IPS-20b (cell line): ENCODE measurements around the gene COPS6.
A peak's percentile ranks its signal among the peaks of the same experiment; 100 is the strongest.
"Not testable (repeated sequence)": the region's sequence is repeated elsewhere in the genome, so short reads cannot be mapped to it uniquely, and the experiment has no call there.

Source experiments
- H3K27ac ChIP-seq: one replicate; pipeline ENCODE4 v1.5.1; 2013; ENCODE audit warnings: low read length
- H3K27me3 ChIP-seq: 2 replicates; pipeline ENCODE4 v1.6.1; 2013; ENCODE audit warnings: mild to moderate bottlenecking, low read length, inconsistent platforms; ENCODE audit not compliant: insufficient read depth
- H3K36me3 ChIP-seq: 2 replicates; pipeline ENCODE4 v1.6.1; 2013; ENCODE audit warnings: low read depth, mild to moderate bottlenecking, inconsistent platforms, low read length, moderate library complexity; ENCODE audit not compliant: insufficient read depth
- H3K4me1 ChIP-seq: 2 replicates; pipeline ENCODE4 v1.6.1; 2013; ENCODE audit warnings: mild to moderate bottlenecking, control low read depth, inconsistent platforms, low read length, moderate library complexity; ENCODE audit not compliant: insufficient read depth
- H3K4me3 ChIP-seq: 2 replicates; pipeline ENCODE4 v1.5.1; 2013; ENCODE audit warnings: mild to moderate bottlenecking, low read length, inconsistent platforms
- H3K9ac ChIP-seq: 2 replicates; pipeline ENCODE4 v1.6.1; 2013; ENCODE audit warnings: low read depth, mild to moderate bottlenecking, inconsistent platforms, low read length, moderate library complexity
- H3K9me3 ChIP-seq: 2 replicates; pipeline ENCODE4 v1.6.1; 2013; ENCODE audit warnings: mild to moderate bottlenecking, low read depth, low read length, inconsistent platforms; ENCODE audit not compliant: insufficient read depth

The COPS6 gene

GRCh38 chr7:100122067-100122466 lies 33.3 kb downstream of the COPS6 start:
- Histone ChIP-seq H3K9ac (no peak overlapping the region), H3K4me3 (no peak overlapping the region), H3K27me3 (no peaks in the 10 kb centered on the region), H3K36me3 (0 out of 2 replicates have a peak, but pooled peaks cover 6% of the 10 kb centered on the region), H3K4me1 (0 out of 2 replicates have a peak, but pooled peaks cover 5% of the 10 kb centered on the region), H3K27ac (no peak overlapping the region), H3K9me3 (no peaks in the 10 kb centered on the region)

DNA sequence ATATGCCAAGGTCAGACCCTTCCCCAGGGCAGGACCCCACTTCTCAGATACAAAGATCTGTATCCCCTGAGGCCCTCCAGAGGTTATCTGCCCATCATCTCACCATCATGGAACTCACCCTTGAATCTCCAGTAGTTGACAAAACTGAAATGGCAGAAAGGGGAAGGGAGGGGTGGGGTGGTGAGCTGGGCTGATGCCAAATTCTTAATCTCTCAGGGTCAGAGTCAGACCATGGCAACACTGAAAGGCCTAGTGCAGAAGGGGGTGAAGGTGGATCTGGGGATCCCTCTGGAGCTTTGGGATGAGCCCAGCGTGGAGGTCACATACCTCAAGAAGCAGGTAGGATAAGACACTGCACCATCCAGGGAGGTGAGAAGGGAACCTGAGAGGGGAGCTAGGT lies 33.8 kb downstream of the COPS6 start:
- H3K4me3 ChIP-seq = no peak overlapping the region
- H3K27me3 ChIP-seq = peaks cover 2% of the 10 kb centered on the region; the same call in 1 of the 2 replicates
- 0 out of 2 replicates have a peak, but pooled peaks cover 5% of the 10 kb centered on the region for H3K4me1 ChIP-seq
- 0 out of 2 replicates have a peak, but pooled peaks cover 6% of the 10 kb centered on the region for H3K36me3 ChIP-seq
- H3K9ac ChIP-seq = no peak overlapping the region
- H3K9me3 ChIP-seq = no peaks in the 10 kb centered on the region
- H3K27ac ChIP-seq = no peak overlapping the region

- H3K4me3 ChIP-seq = no peak overlapping the region
- no peak overlapping the region for H3K9ac ChIP-seq
- H3K27ac ChIP-seq = no peak overlapping the region
- H3K9me3 ChIP-seq = no peaks in the 10 kb centered on the region
- 0 out of 2 replicates have a peak, but pooled peaks cover 5% of the 10 kb centered on the region for H3K4me1 ChIP-seq
- 0 out of 2 replicates have a peak, but pooled peaks cover 6% of the 10 kb centered on the region for H3K36me3 ChIP-seq
- peaks cover 22% of the 10 kb centered on the region for H3K27me3 ChIP-seq
Observed at GRCh38 chr7:100124301-100125230, 35.8 kb downstream of the COPS6 start.

DNA sequence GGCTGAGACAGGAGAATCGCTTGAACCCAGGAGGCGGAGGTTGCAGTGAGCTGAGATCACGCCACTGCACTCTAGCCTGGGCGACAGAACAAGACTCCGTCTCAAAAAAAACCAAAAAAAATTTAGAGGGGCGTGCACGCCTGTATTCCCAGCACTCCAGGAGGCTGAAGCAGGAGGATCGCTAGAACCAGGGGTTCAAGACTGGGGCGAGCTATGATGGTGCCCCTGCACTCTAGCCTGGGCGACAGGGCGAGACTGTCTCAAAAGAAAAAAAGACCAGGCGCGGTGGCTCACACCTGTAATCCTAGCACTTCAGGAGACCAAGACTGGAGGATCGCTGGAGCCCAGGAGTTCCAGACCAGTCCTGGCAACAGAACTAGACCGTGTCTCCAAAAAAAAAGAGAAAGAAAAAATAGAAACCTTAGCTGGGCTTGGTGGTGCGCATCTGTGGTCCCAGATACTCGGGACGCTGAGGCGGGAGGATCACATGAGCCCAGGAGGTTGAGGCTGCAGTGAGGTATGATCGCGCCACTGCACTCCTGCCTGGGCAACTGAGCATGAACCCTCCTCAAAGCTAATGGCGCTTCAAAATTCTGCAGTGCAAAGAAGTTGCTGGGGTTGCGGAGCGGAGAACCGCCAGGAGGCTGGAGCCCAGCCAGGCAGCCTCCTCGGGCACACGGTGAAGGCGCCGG lies 37.6 kb downstream of the COPS6 start:
- H3K4me1 ChIP-seq = peaks cover 3% of the 10 kb centered on the region; the same call in 1 of the 2 replicates
- H3K9me3 ChIP-seq = no peaks in the 10 kb centered on the region

DNA sequence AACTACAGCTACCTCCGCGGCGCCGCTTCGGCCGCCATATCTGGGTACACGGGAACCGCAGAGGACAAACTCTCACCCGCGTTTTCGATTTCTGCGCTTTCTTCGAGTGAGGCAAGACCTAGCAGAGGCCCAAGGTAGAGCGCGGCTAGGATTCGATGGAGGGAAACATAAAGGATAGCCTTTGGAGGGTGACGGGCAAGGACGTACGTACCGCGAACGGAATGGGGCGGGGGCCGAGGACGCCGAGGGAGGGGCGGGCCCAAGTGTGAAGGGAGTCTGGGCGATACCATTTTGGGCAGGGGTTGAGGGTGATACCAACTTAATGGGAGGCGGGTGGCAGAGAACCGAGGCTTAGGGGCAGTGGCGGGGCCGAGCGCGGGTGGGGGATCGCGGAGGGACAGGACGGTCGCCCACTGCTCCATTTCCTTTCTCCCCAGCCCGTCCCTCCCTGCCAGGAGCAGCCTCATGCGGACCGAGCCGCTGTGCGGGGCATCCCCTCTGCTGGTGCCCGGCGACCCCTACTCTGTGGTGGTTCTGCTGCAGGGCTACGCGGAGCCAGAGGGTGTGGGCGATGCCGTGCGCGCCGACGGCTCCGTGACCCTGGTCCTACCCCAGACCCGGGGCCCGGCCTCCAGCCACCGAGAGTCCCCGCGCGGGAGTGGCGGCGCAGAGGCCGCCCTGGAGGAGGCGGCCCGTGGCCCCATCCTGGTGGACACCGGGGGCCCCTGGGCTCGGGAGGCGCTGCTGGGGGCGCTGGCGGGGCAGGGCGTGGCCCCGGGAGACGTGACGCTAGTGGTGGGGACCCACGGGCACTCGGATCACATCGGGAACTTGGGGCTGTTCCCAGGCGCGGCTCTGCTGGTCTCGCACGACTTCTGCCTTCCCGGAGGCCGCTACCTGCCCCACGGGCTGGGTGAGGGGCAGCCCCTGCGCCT lies 38.4 kb downstream of the COPS6 start, which contains the start of gene MBLAC1:
Gene MBLAC1, plus strand, starts transcription at position 37 of the 935 bp plus-strand sequence. Its CDS starts 429 bp downstream, at position 466.
- Histone ChIP-seq H3K27me3 (peaks cover 28% of the 10 kb centered on the region), H3K9me3 (no peaks in the 10 kb centered on the region), H3K27ac (peak within 1 kb of the TSS; percentile 65), H3K4me3 (peak within 1 kb of the TSS; percentile 92), H3K4me1 (peaks cover 3% of the 10 kb centered on the region; the same call in 1 of the 2 replicates), H3K9ac (peak within 1 kb of the TSS; percentile 88), H3K36me3 (0 out of 2 replicates have a peak, but pooled peaks cover 6% of the 10 kb centered on the region)

More for the DNA sequence above, 37.6 kb downstream of the COPS6 start:
- Histone ChIP-seq H3K4me3 (peak overlapping the region; percentile 92), H3K9ac (peak overlapping the region; percentile 88), H3K27ac (peak overlapping the region; percentile 65), H3K27me3 (peaks cover 28% of the 10 kb centered on the region), H3K36me3 (0 out of 2 replicates have a peak, but pooled peaks cover 6% of the 10 kb centered on the region)

- Histone ChIP-seq H3K36me3 (0 out of 2 replicates have a peak, but pooled peaks cover 6% of the 10 kb centered on the region), H3K27ac (no peak overlapping the region), H3K4me1 (peaks cover 3% of the 10 kb centered on the region; the same call in 1 of the 2 replicates), H3K27me3 (peaks cover 28% of the 10 kb centered on the region), H3K9me3 (no peaks in the 10 kb centered on the region), H3K9ac (peak overlapping the region; percentile 88; the same call in 1 of the 2 replicates), H3K4me3 (peak overlapping the region; percentile 92)
Observed at GRCh38 chr7:100127866-100128636, 39.3 kb downstream of the COPS6 start.

DNA sequence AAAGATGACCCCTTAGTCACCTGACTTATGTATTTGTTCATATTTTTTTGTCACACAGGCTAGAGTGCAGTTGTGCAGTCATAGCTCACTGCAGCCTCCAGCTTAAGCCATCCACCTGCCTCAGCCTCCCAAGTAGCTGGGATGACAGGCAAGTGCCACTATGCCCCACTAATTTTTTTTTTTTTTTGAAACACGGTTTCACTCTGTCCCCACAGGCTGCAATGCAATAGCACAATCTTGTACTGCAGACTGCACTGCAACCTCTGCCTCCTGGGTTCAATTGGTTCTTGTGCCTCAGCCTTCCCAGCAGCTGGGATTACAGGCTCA lies 39.8 kb downstream of the COPS6 start:
- Histone ChIP-seq H3K27ac (no peak overlapping the region), H3K4me3 (peak overlapping the region; percentile 92; the same call in 1 of the 2 replicates), H3K9ac (no peak overlapping the region), H3K4me1 (peaks cover 3% of the 10 kb centered on the region; the same call in 1 of the 2 replicates), H3K27me3 (peaks cover 28% of the 10 kb centered on the region), H3K9me3 (no peaks in the 10 kb centered on the region), H3K36me3 (0 out of 2 replicates have a peak, but pooled peaks cover 6% of the 10 kb centered on the region)

DNA sequence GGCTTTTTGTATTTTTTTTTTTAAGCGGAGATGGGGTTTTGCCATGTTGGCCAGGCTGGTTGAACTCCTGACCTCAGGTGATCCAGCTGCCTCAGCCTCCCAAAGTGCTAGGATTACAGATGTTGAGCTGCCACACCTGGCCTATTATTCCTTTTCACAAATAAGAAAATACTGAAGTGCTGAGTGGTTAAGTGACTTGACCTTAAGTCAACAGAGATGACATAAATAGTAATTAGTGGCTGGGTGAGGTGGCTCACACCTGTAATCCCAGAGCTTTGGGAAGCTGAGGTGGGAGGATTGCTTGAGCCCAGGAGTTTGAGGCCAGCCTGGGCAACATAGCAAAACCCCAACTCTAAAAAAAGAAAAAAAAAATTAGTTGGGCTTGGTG lies 41.4 kb downstream of the COPS6 start:
- H3K36me3 ChIP-seq, H3K27ac ChIP-seq, H3K9me3 ChIP-seq, H3K9ac ChIP-seq, H3K4me3 ChIP-seq, H3K4me1 ChIP-seq: not testable (repeated sequence)
- peaks cover 28% of the 10 kb centered on the region for H3K27me3 ChIP-seq

DNA sequence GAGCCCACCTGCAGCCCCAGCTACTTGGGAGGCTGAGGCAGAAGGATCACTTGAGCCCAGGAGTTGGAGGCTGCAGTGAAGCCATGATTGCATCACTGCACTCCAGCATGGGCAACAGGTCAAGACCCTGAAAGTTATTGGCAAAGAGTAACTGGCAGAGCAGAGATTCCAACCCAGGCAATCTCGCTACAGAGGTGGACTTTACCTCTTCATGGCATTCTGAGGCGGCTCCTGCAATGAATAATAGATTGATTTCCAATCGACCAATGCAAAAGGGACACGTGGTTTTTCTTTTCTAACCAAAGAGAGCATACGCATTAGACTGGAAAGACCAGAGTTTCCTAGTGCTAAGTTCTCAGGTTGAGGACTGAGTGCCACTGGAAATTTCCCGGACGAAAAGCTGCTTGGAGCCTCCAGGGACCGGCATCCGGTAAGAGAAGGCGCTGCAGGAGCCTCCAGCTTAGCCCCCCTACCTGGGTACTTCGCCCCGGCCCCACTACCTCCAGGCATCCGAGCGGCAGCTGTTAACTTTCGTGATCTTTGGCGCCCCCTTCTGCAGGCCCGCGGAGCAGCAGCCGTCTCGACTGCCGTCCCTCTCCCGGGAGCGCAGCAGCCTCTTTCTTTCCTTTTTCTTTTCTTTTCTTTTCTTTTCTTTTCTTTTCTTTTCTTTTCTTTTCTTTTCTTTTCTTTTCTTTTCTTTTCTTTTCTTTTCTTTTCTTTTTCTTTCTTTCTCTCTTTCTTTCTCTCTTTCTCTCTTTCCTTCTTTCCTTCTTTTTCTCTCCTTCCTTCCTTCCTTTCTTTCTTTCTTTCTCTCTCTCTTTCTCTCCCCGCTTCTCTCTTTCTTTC lies 42.1 kb downstream of the COPS6 start:
- H3K4me3 ChIP-seq = peak overlapping the region; percentile 51; the same call in 1 of the 2 replicates

More for the DNA sequence above, 42.1 kb downstream of the COPS6 start:
- Histone ChIP-seq H3K9me3 (no peaks in the 10 kb centered on the region), H3K27me3 (peaks cover 28% of the 10 kb centered on the region), H3K36me3 (no peaks in the 10 kb centered on the region), H3K27ac (no peak overlapping the region), H3K9ac (peak overlapping the region; percentile 30; the same call in 1 of the 2 replicates), H3K4me1 (peaks cover 3% of the 10 kb centered on the region; the same call in 1 of the 2 replicates)
